GM19238 (cell line): Measurements from ENCODE around the gene CRTC3.

ENCODE experiments used
- DNase-seq: peaks from one replicate; pipeline ENCODE4 v3.0.0; 2011; ENCODE audit warnings: low spot score; ENCODE audit not compliant: insufficient read length

The CRTC3 gene

GRCh38 chr15:90519688-90520087 is 10.0 kb upstream of the CRTC3 start:
- DNase-seq, result no peak

GRCh38 chr15:90520365-90520764 is 9.4 kb upstream of the CRTC3 start:
- no peak for DNase-seq

GRCh38 chr15:90523373-90523772 is 6.3 kb upstream of the CRTC3 start:
- no peak for DNase-seq

- peak; percentile 44 for DNase-seq
These were observed 5.5 kb upstream of the CRTC3 start for GRCh38 chr15:90524018-90524803.

- DNase-seq, result no peak
These were observed 732 bp upstream of the CRTC3 start for GRCh38 chr15:90529011-90529370.

GRCh38 chr15:90530250-90531051 is 728 bp downstream of the CRTC3 start:
- DNase-seq, result peak; percentile 72

GRCh38 chr15:90531147-90531546 is 1.4 kb downstream of the CRTC3 start:
- no peak for DNase-seq

- DNase-seq, result no peak
These were observed 5.5 kb downstream of the CRTC3 start for GRCh38 chr15:90535254-90535653.

- no peak for DNase-seq
These were observed 10.1 kb downstream of the CRTC3 start for GRCh38 chr15:90539789-90540188.

GRCh38 chr15:90540768-90541167 is 11.0 kb downstream of the CRTC3 start:
- DNase-seq, result no peak

- DNase-seq, result no peak
These were observed 15.4 kb downstream of the CRTC3 start for GRCh38 chr15:90545095-90545494.

- no peak for DNase-seq
These were observed 17.8 kb downstream of the CRTC3 start for GRCh38 chr15:90547540-90547939.

GRCh38 chr15:90550919-90551318 is 21.2 kb downstream of the CRTC3 start:
- no peak for DNase-seq

GRCh38 chr15:90552162-90552928 is 22.6 kb downstream of the CRTC3 start:
- DNase-seq, result no peak

GRCh38 chr15:90552929-90553211 is 23.1 kb downstream of the CRTC3 start:
- no peak for DNase-seq

GRCh38 chr15:90553248-90553745 is 23.6 kb downstream of the CRTC3 start:
- no peak for DNase-seq

- DNase-seq, result no peak
These were observed 27.7 kb downstream of the CRTC3 start for GRCh38 chr15:90557186-90558084.

GRCh38 chr15:90558171-90558573 is 28.4 kb downstream of the CRTC3 start:
- no peak for DNase-seq

- DNase-seq, result no peak
These were observed 29.4 kb downstream of the CRTC3 start for GRCh38 chr15:90559119-90559518.

GRCh38 chr15:90560229-90560776 is 30.6 kb downstream of the CRTC3 start:
- DNase-seq, result no peak
